GM18907 (cell line): ENCODE results near the gene TXNDC5.
"Not testable (repeated sequence)": the region's sequence is repeated elsewhere in the genome, so short reads cannot be mapped to it uniquely, and the experiment has no call there.

Source experiments
- ATAC-seq: cut with Tn5 transposase; IDR thresholded peaks from one replicate; pipeline ENCODE4 v1.9.1; 2021; ENCODE audit warnings: mild to moderate bottlenecking, moderate library complexity; ENCODE audit not compliant: unreplicated experiment

The TXNDC5 gene

DNA sequence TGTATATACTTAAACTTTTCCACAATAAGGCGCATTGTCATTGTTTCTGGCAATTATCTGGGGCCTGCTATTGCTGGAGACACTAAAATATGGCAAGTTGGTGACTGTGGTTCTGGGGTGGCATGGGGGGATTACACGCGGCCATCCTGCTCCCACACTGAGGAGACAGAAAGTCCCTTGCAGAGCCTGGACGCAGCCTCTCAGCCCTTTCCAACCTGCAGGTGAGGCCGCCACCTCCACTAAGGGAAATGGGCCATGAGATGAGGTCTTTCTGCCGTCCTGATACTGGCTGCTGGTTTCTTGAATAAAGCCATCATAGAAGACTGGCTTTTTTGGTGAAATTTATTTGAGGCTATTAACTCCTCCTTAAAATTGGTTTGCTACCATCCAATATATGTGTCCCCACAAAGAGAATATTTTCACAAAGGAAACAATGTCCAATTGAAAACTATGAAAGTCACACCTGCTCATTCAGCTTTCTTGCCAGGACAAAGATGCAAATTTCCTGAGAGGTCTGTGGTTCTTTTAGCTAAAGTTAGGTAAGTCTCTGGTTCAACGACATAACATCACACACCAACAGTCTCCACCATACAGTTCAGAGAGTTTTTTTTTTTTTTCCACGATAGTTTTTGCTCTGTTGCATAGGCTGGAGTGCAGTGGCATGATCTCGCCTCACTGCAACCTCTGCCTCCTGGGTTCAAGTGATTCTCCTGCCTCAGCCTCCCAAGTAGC lies 13.0 kb downstream of the TXNDC5 start:
- no peak for ATAC-seq

DNA sequence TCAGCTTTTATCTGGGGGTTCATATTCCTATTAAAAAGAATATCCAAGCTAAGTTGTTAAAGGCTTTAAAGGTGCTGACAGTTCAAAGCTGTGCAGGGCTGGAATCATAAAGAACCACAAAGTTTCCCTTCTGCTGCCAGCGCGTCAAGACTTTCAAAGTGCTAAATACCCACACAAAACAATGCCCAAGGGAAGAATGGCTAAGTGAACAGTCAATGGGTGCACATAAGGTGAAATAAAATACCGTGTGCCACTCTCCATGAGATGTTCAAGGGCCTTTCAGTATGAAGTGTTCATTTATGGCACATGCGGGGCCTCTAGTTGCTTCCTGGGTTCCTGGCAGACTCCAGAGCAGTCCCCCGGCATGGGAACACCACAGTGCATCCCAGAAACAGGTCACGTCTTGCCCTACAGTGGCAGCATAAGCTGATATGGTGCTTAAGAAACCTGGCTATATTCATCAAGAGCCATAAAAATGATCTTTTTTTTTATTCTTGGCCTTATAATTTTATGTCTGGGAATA lies 14.1 kb downstream of the TXNDC5 start:
- ATAC-seq: no peak

DNA sequence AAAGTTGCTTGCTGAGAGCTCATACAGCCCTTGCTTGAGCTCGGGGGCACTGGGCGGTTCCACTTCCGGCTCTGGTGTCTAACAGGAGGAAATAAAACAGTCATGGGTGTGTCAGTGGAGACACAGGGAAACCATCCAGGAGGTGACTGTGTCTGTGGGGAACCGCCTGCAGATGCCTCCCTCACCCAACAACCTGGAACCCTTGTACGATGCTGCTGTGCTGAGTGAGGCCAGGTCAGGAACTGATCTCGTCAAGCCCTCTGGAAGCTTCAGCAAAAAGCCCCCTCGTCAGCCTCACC lies 15.5 kb downstream of the TXNDC5 start:
- ATAC-seq: no peak

DNA sequence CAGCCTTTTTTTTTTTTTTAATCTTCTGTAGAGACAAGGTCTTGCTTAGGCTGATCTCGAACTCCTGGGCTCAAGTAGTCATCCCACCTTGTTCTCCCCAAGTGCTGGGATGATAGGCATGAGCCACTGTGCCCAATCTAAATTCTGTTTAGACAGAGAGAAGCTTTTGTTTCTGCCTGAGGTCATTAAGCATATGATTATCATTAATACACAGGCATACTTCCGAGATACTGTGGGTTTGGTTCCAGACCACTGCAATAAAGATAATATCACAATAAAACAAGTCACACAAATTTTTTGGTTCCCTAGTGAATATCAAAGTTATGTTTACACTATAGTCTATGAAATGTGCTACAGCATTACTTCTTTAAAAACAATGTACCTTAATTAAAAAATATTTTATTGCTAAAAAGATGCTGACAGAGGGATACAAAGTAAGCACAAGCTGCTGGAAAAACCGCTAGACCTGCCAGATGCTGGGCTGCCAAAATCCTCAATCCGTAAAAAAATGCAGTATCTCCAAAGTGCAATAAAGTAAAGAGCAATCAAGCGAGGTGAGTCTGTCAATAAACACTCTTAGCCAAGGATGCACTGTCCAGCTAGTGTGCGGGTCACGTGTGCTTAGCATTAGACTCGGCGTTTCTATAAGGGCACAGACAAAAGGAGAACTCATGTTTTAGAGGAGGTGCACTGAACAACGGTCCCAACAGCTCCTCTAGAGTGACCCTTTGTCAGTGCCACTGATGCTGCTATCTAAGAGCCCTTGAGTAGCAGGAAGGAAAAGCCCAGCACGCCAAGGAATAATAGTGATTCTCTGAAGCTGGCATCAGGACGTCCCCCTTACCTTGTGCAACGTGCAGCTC lies 16.1 kb downstream of the TXNDC5 start:
- ATAC-seq: no peak

DNA sequence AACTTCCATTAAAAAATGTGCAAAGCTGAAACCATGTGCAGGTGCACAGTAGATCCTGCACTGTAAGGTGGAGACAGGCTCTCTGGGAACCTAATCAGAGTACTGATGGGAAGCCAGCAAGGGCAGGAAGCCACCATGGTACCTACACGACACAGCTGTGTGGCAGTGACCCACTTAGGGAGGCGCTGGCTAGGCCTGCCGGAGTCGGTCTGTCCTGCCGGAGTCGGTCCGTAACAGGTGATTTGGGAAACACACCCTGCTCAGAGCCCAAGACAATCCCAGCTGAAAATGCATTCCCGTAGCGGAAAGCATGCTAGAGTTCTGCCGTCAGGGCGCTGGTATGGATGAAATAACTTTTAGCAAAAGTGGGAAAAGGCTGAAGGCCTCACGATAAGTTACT lies 17.2 kb downstream of the TXNDC5 start:
- ATAC-seq: no peak

DNA sequence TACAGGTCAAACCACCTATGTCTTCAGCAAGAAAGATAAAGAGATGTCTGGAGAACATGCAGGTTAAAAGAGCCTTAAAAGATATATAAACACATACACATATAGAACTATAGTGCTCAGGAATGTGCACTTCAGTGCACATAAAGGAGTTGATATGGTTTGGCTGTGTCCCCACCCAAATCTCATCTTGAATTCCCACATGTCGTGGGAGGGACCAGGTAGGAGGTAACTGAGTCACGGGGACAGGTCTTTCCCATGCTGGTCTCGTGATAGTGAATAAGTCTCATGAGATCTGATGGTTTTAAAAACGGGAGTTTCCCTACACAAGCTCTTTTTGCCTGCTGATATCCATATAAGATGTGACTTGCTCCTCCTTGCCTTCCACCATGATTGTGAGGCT lies 18.2 kb downstream of the TXNDC5 start:
- ATAC-seq: not testable (repeated sequence)

DNA sequence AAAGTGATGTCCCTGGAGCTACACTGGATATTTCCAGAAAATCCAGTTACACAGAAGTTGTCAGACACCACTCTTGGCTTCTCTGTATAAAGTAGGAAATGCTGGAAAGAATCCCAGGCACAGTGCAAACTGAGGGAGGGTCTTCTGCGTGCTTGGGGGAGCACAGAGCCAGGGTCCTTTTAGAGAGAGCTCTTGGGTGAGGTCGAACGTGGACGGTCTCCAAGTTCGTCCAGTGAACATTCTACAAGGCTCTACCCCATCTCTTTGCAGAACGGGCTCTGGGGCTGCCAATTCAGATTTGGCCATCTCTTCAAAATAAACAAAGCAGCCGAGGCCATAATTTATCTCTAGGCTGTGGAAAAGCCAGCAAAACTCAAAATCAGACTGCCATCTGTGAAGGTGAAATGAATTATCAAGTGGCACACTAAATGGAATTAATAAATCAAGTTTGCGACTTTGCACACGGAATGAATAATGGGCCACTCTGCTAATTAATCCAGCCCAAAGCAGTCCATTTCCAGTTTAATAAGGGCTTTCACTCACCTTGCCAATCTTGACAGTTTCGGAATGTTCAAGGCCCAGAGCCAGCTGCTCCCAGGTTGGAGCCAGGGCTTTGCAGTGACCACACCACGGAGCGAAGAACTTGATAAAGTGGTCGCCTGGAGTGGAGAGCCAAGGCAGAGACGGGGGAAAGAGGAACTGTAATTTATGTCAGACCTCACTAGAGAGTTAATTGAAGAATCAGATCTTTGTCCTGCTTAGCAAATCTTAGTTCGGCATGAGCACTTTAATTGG lies 19.3 kb downstream of the TXNDC5 start:
- ATAC-seq: no peak

DNA sequence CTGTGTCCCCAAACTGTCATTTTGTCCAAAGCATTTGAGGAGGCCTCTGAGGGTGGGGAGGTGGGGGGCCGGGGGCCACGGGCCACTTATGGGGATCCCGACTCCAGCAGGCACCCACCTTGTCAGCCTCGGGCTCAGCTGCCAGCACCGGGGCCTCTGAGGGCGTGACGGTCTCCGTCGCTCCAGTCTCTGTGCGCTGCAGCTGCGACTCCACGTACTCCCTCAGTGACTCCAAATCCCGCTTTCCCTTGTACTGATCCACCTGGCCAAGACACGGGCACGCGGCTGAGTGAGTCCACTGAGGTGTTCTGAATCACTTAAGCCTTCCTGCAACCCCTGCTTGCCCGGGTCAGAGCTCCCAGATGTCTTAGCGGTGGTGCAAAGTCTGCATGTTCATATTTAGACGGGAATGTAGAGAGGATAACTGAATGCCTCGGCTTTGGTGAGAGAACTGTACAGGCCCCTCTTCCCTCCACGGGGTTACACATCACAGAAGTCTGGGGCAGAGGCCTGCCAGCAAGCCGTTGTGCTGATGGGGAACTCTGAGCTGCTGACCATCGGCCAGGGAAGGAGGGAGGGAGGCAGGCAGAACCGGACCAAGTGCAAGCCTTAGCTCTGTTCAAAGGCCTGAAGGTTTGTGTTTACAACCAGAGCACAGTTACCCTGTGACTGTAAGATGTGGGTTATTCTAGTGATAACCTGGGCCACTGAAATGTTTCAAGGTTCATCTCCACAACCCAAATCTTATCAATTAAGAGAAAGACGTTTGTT lies 21.8 kb downstream of the TXNDC5 start:
- ATAC-seq: no peak

DNA sequence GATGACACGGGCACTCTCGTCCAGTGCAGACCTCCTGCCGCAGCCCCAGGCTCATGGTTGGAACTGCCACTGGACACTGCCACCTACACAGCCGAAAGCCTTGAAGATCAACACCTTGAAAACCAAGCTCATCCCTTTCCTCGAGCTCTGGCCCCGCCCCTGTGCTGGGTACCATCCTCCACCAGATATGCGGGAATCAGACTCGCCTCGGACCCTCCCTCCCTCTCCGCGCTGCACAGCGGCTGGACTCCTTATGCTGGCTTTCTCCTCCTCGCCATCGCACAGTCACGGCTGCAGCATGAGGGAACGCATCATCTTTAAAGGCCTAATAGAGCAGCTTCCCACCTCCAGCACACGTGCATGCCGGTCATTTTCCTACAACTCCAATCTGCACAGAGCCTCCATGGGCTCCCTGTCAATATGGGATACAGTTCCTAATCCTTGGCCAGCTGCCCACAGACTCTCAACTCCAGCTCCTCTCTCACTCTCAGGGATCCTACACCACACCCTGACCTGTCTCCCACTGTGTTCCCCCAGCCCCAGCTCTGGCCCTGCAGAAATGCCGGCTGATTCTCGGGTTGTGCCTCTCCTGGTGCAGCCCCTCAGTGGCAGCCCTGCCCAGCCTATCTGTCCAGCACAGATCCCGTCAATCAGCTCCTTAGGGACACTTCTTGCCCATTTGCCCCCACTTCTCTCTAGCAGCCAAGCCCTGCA lies 23.2 kb downstream of the TXNDC5 start:
- ATAC-seq: no peak

DNA sequence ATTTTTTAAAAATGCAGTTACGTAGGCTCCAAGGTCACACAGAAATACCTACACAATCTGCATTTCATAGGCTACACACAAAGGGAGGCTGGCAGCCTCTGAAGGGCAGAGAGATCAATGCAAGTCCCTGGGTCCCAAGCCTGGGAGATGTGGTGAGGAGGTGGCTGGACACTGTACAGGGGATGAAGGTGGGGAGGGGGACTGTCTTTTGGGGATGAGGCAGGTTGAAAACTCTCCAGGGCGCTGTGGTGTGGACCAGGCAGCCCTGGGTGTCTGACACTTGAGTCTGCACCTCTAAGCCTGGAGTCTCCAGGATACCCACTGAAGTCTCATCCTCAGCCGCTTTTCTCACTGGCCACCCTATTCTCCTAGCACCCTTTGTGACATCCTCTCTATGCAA lies 24.5 kb downstream of the TXNDC5 start:
- no peak for ATAC-seq

DNA sequence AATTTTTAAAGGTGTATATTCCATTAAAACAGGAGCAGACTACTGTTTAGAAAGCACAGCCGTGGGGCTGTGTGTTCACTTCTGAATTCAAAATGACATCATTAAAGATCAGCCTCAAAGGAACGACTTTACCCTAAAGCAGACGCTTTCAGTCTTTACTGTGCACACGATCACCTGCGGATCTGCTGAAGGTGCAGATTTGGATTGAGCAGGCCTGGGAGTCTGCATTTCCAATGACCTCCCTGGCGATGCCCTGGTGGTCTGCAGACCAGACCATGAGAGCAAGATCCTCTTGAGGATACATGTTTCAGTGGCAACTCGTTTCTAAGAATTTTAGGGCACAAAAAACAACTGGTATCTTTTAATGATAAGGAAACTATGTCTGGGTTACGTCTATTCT lies 27.2 kb downstream of the TXNDC5 start:
- no peak for ATAC-seq

DNA sequence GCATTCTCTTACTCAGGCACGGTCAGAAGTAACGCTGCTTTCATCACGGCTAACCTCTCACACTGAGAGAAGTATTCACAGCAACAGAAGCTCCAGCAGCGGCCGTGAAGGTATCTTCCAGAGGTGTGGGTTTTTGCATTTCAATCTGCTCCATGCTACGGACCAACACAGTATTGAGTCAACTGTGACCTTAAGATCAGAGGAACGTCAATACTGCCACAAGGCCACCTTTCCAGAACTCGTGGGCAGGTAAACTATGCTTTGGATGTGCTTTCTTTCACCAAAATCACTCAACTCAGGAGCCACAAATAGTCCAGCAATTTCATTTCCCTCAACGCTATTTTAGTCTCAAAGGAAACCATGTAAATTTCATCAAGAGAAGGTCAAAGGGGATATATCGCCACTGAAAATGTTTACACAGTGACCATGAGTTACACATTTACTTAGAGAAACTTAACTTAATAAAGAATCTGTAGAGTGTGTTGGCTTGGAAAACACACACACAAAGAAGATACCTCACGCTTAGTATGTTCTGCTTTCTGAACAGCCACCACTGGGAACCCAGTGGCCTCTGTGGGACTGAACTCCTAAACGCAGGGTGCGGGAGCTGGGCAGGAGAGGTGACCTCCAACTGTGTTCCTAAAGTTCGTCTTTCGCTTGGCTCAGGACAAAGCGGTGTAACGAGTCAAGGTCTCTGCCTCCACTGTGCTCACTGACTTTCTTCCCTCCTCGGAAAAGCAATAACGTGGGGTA lies 27.9 kb downstream of the TXNDC5 start:
- ATAC-seq: no peak

DNA sequence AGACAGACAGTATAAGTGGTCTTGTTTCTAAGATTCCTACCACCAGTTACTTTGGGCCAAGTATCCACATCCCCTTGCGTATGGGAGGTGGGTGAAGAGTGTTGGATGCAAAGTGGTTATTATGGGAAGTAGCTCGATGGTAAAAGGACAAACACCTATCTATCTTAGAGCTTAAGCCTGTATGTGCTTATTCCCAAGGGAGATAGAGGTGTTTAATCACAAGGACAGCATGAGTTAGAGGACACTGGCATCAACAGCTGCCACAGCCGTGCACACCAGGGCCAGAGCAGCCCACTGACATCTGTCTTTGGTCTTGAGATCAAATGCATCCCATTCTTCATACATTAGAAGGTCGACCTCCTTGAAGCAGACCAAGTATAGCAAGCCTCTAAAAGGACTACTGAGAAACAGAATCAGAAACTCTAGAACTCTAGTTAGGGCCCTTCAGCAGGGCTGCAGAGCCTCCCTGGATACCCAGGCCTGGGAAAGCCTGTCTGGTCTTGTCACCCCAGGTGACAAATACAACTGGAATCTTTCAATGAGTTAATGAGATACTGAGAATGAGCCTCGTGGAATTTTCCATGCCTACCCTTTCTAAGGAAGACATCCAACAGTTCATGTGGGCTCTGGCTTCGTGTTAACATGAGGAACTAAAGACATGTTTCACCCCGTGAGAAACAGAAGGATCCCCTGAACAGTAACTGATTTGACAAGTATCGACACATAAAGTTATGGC lies 28.7 kb downstream of the TXNDC5 start:
- no peak for ATAC-seq

DNA sequence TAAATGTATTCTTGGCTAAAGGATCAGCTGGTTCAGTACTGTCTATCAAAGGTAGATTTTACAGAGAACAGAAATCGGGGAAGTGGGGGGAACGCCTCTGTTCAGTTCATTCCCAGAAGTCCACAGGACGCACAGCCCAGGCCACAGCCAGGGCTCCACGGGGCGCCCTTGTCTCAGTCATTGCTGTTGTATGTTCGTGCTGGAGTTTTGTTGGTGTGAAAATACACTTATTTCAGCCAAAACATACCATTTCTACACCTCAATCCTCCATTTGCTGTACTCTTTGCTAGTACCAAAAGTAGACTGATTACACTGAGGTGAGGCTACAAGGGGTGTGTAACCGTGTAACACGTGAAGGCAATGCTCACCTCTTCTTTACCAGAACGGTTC lies 29.9 kb downstream of the TXNDC5 start:
- ATAC-seq: no peak

DNA sequence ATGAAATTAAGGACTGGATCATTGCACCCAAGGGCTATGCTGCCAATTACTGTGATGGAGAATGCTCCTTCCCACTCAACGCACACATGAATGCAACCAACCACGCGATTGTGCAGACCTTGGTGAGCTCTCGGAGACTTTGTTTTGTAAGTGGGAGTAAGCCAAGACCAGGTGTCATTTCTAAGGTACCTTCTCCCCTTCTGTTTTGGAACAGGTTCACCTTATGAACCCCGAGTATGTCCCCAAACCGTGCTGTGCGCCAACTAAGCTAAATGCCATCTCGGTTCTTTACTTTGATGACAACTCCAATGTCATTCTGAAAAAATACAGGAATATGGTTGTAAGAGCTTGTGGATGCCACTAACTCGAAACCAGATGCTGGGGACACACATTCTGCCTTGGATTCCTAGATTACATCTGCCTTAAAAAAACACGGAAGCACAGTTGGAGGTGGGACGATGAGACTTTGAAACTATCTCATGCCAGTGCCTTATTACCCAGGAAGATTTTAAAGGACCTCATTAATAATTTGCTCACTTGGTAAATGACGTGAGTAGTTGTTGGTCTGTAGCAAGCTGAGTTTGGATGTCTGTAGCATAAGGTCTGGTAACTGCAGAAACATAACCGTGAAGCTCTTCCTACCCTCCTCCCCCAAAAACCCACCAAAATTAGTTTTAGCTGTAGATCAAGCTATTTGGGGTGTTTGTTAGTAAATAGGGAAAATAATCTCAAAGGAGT lies 30.4 kb downstream of the TXNDC5 start:
- no peak for ATAC-seq

DNA sequence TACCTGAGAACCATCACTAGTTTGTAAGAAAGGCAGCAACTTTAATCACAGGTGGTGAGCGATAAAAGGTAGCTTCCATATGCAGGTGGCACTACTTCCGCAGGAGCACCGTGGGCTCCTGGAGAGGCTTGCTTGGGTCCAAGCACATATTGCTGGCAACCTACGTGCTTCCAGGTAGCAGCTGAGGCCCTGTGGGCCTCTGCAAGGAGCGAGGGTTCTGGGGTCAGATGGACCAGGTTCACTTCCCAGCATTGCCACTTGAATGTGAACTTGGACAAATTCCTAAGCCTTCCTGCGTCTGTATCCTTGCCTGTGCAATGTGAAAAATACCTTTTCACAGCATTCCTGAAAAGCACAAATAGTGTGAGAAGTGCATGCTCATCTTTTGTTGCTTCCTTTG lies 31.0 kb downstream of the TXNDC5 start:
- no peak for ATAC-seq

DNA sequence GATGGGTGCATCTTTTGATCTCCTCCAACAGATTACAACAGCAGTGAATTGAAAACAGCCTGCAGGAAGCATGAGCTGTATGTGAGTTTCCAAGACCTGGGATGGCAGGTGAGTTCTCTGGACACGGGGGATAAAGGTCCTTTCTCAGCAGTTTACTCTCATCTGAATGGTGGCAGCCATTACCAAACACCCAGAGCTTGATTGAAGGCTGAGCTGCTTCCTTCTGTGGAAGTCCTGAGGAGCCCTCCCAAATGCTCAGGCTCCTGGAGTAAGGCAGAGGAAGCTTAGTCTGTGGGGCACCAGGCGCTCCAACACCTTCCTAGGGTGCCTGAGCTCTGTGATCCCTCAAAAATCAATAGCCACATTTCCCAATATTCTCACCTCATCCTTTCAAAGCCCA lies 31.5 kb downstream of the TXNDC5 start:
- ATAC-seq: no peak

DNA sequence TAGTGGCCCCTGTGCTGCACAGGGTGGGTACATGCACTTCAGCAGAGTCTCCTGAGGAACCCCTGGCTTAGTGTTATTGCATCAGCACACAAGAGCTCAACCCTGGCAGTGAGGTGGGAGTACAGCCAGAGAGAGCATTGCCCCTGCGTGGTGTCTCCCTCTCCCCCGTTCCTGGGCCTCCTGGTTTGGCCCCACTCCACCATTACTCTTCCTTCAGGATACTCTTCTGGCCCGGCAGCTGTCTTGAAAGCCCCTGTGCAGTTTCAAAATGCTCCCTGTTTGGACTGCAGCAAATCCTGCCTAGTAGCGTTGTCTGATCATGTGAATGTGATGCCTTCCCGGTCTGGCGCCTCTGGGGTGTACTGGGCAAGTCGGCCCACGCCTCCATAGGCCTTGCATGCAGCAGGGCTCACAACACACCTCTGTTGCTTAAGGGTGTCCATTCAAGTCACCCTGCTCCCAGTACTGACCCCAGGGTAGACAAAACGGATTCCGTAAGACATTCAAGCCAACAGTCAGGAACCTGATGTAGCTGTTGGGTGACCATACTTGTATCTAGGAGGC lies 32.1 kb downstream of the TXNDC5 start:
- no peak for ATAC-seq
